Stimulated activated CD8-positive, alpha-beta memory T cell treated with anti-CD3 and anti-CD28 coated beads, Interleukin-7, amount 100 ng/mL, for 24 hours (primary cell): ENCODE data around the gene TAS2R3.
"Not testable (repeated sequence)": the region's sequence is repeated elsewhere in the genome, so short reads cannot be mapped to it uniquely, and the experiment has no call there.

Experiments
- DNase-seq: peaks from one replicate; pipeline ENCODE4 v3.0.0-alpha.2; 2020; ENCODE audit warnings: low read depth

The TAS2R3 gene, protein sequence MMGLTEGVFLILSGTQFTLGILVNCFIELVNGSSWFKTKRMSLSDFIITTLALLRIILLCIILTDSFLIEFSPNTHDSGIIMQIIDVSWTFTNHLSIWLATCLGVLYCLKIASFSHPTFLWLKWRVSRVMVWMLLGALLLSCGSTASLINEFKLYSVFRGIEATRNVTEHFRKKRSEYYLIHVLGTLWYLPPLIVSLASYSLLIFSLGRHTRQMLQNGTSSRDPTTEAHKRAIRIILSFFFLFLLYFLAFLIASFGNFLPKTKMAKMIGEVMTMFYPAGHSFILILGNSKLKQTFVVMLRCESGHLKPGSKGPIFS

DNA sequence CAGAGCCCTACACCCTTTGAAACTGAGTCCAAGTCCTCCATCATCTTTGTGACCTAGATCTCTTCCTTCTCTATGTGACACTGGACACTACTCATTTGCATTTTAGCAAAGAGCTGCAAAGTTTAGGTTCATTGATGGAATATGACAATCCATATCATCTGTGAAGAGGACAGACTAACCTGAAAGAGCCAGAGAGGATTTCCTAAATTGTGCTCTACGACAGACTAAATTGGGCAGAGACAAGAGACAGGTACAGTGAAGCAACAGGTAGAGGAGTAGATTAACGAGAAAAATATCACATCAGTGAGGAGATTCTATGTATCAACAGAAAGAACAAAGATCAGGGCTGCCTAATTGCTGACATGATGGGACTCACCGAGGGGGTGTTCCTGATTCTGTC, at the start of gene TAS2R3:
TAS2R3 (plus strand) TSS at position 301 of the 400 bp plus-strand sequence; CDS start at position 363, 62 bp downstream.
- no peak for DNase-seq

DNA sequence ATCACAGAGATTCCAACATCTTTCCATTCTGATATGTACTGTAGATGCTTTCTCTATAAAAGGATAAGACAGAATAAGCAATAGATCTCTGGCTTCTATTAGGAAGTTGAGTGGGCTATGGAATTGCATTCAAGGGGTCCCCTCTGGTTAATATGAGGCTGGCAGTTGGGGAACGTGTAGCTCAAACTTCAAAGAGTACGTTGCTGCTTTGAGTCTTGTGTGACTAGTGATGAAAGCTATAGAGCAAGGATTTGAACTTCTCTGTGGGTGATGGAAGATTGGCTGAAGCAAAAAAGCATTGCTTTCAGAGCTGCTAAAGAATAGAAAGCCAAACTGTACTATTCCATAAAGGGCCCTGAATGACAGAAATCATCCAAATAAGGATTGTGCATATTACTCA, 49.3 kb upstream of the TAS2R3 start:
- no peak for DNase-seq

DNA sequence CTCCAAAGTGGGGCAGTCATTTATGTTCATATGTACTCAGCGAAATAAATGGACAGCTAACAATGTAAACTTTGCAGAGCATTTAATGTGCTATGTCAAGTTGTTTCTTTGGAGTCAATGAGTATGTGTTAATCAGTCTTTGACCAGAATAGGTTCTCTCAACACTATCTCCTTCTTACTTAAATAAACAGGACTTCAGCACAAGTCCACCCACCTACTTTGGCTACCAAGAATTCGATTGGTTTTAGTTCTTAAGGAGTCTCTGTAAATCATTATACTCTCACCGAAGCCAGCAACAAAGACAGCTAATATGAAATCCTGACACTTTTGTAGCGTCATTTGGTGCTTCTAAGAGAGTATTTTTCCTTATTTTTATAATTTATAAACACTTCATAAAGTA, 48.9 kb upstream of the TAS2R3 start:
- DNase-seq = no peak

DNA sequence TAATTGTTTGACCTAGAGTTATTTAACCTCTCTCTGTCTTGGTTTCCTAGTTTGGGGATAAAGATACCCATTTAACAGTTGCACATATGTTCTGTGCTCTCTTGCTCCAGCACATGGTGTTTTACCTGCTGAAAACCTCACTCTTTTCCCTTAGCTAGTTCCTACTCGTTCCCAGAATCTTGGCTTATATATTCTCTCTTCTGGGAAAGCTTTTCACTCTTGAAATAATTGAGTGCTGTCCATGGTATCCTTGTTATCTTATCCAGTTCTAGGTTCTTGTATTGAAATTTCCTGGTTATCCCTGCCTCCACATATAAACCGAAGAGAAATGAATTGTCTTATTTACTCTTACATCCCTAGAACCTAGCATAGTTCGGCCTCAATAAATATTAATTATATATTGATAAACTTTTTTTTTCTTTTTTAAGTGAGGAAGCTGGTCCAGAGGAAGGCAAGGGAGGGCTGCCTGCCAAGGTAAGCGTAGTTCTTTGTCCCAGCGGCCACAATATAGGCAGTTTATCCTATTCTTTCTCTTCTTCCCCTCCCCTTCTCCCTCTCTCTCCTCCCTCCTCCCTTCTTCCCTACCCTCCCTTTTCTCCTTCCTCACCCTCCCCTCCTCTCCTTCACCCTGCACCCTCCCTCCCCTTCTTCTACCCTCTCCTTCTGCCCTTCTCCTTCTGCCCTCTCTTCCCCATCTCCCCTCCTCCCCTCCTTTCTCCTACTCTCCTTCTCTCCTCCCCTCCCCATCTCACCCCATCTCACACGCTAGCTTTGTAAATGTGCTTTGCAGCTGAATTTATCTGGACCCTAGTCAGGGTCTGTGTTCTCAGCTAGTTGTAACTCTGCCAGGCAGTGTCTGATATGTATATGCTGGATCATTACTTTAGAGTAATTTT, 47.9 kb upstream of the TAS2R3 start:
- no peak for DNase-seq

DNA sequence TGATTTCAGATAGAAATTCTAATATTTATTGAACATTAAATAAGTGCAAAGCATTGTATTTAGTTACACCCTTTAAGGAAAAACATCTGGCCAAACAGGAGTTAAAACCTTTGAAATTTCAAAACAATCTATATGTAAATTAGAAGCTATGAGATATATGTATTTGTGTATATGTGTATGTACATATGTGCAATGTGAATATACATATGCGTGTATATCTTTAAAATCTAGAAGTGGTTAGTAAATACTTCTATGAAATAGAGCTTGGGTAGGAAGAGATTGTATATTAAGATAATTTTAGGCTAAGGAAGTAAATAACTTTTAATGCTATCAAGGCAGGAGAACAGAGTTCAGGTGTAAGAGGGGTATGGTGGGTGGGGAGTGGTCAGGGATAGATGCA, 46.4 kb upstream of the TAS2R3 start:
- DNase-seq = no peak

DNA sequence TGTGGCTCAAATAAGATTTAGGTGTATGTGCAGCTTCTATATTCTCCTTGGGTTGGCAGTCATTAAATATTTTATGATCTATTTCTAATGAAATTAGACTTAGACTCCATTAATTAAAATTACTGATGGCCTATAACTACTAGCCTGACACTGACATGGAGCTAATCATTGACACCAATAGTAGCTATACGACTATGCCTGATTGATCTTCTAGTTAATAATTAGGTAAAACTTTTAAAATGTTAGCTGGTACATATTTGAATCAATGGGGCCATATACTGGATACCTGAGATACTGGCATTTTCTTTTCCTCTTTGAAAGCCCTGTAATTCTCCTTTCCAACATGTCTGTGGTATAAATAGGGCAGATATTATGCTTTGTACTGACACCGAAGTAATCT, 41.4 kb upstream of the TAS2R3 start:
- DNase-seq = no peak

DNA sequence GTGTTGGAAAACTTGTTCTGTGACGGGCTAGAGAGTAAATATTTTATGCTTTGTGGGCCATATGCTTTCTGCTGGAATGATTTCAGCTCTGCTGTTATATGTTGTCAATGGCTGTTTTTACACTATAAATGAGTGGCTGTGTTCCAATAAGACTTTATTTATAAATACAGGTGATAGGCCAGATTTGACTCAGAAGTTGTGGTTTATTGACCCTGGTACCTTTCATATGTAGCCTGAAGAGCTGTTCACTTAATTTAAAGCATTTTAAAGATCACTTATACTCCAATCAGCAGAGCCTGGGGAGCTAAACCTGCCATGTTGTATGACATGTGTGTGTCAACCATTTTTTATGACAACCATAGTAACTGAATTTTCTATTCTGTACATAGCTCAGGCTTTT, 34.9 kb upstream of the TAS2R3 start:
- no peak for DNase-seq

DNA sequence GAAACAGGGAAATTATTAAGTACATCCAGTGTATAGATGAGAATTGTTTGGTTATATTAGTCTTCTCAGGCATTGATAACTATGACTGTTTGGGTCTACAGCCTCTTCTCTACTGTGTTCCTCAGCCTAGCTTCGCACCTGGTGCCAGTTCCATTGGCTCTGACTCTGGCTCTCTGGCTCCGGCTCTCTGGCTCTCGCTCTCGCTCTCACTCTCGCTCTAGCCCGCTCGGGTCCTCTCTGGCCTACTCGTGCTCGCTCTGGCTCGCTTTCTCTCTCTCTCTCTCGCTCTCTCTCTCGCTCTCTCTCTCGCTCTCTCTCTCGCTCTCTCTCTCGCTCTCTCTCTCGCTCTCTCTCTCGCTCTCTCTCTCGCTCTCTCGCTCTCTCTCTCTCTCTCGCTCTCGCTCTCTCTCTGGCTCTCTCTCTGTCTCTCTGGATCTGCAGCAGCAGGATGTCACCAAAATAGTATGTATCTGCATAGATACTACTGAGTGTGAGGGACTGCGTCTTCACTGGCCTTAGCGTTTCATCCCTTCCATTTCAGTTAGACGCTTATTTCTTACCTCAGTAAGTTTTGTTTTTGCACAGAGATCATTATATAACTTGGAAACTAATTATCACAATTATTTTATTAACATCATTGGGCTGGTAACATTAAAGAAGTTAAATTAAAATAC, 32.3 kb upstream of the TAS2R3 start:
- no peak for DNase-seq

DNA sequence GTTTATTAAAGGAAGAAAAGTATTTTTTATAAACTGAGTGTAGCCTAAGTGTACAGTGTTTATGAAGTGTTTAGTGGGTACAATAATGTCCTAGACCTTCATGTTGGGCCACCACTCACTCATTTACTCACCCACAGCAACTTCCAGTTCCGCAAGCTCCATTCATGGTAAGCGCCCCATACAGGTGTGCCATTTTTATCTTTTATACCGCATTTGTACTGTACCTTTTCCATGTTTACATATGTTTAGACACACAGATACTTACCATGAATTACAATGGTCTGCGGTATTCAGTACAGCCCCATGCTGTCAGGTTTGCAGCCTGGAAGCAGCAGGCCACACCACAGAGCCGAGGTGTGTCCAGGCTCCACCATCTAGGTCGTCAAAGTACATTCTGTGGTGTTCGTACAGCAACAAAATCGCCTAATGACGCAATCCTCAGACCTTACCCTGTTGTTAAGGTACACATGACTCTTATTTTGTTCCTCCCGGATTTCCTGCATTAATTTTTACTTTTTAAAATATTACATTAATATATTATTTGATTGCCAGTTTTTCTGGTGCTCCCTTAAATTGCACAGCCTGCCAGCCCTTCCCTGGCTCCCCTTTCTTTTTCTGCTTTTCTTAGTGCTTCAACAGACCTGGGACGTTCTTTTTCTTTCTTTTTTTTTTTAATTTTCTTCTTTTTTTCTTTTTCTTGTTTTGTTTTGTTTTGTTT, 26.6 kb upstream of the TAS2R3 start:
- no peak for DNase-seq

DNA sequence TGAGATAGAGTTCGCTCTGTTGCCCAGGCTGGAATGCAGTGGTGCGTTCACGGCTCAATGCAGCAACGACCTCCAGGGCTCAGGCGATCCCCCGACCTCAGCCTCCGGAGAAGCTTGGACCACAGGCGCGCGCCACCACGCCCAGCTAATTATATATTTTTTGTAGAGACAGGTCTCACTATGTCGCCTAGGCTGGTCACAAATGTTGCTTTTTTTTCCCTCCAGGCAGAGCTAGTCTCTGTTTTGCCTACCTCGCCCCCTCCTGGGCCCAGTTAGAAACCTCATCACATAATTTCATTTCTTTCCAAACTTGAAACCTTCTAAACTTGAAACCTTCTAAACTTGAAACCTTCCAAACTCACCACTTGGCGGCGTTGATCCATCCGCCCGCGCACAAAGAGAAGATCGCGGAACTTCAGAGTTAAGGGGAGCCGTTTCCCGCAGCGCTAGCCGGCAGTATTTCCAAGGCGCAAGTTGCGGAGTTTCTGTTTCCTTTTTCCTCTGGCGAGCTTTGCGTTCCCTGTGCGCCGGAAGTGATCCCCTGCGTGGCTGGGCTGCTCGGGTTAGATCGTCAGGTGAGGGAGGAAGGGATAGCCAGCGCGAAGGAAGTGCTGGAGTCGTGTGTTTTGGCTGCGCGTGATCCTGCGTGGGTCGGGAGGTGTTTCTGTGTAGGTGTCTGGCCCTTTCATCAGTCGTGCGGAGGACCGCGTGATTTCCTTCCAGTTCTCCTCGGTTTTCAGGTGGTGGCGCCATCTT, 25.9 kb upstream of the TAS2R3 start, which contains the start of gene SSBP1:
SSBP1 (plus strand) TSS at position 523 of the 756 bp plus-strand sequence. CDS start 809 bp downstream, outside the sequence.
- peak; percentile 81 for DNase-seq

DNA sequence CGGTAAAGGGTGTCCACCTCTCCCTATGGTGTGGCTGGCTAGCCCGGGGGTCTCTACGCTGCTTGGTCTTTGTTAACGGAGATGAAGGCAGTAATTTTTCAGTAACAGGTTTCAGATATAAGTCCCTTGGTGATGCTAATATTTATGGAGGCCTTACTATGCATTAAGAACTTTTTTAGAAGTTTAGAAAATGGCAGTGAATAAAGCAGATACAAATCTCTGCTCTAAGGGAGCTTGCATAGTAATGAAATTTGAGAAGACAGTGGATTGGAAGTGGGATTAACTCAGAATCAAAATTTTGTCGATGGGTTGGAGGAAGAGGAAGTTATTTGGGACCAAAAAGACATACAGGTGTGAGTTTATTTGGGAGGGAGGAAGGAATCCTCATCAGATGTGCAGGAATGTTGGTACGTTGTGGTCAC, 25.3 kb upstream of the TAS2R3 start:
- no peak for DNase-seq

DNA sequence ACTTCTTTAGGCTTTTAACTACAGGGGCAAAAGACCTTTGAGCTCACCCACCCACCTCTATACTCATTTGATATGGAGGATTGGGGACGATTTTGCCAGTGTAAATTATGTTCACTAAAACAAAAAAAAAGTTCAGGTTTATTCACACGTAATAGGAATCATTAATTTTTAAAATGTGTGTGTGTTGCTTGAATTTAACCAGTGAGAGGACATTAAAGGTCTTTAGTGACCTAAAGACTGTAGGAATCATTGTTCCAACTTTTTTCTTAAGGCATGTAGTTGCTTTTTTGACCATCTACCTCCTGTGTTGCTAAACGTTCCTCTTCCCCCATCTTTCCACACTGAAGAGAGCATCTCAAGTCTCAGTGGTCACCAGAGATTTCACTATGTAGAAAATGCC, 24.6 kb upstream of the TAS2R3 start:
- no peak for DNase-seq

DNA sequence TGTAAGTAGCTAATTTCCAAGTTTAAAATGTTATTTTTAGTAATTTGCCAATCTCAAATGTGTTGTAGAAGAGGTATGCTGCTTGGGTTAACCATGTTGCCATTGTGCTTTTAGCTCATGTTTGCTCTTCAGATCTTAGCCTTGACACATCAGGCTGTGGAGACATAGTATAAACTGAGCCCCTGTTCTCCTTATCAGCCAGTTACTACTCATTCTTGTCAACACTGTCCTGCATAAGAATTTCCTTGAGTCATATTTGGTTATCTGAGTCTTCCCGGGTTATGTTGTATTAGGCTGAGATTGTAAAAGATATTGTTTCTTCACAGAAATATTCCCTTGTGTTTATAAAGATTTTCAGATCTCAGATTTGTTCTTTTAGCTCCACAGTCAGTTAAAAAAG, 21.7 kb upstream of the TAS2R3 start:
- DNase-seq = no peak

DNA sequence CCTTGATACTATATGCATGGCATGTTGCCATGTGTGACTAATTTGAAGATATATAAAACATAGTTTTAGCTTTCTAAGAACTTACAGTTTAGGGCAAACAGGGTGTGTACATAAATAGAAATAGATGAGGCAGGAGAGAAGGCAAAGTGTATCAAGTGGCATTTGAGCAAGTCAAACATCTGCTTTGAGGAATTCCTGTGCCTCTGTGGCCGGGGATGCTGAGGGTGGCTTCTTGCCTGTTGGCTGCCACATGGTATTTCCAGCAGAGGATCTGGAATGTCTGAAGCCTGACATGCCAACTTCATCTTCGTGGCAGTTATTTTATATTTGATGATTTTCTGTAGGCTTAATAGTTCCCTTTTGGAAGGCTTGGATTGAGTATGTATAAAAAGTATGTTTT, 19.8 kb upstream of the TAS2R3 start:
- DNase-seq = no peak

DNA sequence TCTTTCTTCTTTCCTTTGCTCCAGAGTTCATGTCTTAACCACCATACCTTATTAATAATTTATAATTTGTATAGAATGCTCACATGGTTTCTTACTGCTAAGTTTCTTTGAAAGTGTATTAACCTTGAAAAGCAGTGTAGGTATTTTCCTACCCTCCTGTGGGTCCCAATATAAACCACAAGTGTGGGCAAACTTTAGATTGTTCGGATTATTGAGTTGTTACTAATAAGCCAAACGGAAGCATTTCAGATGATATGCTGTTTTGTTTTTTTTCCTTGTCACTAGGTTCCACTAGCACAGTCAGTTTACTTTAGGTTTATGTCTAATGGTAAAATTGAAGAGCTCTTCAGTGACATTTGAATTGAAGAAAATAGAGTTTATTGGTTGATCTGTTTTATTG, 15.5 kb upstream of the TAS2R3 start:
- no peak for DNase-seq

DNA sequence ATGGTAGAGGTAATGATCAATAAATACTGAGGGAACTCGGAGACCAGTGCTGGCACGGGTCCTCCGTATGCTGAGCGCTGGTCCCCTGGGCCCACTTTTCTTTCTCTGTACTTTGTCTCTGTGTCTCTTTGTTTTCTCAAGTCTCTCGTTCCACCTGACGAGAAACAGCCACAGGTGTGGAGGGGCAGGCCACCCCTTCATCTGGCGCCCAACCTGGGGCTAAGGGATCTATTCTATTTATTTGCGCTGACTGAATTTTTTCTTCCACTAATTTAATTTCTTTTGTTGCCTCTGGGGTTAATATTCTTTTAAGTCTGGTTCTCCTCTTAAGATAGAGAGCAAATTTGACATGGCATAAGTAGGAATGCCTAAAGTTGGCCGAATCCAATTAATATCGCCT, 12.0 kb upstream of the TAS2R3 start:
- DNase-seq = not testable (repeated sequence)

DNA sequence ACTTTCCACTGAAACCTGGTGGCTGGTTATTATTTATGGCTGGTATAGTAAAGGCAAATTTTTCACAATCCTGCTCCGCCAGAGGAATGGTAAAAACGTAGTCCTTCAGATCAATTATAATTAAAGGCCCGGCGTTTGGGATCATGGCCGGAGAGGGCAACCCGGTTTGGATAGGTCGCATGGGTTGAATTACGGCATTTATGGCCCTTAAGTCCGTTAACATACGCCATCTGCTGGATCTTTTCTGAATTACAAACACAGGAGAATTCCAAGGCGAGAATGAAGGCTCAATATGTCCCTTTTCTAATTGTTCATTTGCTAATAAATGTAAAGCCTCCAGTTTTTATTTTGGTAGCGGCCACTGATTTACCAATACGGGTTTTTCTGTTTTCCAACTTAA, 11.3 kb upstream of the TAS2R3 start:
- no peak for DNase-seq

DNA sequence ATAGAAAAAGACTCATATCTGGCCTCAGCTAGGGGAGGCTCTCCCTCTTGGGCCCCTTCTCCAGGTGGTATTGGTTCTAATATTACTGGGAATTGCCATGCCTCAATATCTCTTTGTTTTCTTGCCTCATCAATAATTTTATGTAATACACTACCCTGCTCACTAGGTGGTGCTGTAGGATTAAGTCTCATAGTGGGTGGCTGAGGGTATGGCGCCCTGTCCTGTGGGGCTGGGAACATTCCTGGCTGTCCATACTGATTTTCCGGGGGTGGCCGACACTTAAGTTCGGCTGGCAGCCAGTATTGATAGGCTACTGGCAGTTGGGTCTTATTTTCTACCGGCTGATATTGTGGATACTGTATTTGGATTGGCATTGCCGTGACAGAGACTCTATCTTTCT, 9.0 kb upstream of the TAS2R3 start:
- DNase-seq = no peak

DNA sequence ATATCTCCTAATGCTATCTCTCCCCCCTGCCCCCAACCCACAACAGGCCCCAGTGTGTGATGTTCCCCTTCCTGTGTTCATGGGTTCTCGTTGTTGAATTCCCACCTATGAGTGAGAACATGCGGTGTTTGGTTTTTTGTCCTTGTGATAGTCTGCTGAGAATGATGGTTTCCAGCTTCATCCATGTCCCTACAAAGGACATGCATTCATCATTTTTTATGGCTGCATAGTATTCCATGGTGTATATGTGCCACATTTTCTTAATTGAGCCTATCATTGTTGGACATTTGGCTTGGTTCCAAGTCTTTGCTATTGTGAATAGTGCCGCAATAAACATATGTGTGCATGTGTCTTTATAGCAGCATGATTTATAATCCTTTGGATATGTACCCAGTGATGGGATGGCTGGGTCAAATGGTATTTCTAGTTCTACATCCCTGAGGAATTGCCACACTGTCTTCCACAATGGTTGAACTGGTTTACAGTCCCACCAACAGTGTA, 6.2 kb downstream of the TAS2R3 start:
- not testable (repeated sequence) for DNase-seq

DNA sequence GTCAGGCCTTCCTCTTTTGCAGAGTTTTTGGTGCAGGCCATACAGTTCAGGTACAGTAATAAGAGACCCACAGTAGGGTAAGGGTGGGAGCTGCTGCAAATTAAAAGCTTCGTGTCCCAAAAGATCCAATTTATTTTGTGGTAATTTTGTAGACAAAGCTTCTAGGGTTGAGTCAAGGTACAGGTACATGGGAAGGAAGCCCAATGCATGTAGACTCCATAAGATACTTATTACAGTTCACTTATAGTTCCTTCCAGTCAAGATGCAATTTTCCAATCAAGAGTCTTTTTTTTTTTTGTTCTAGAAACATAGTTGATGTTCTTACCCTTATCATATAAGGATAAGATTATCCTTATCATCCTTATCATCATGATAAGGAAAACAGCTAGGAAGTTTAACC, 12.5 kb downstream of the TAS2R3 start, which contains the start of gene TAS2R4:
TAS2R4 (plus strand) TSS at position 301 of the 400 bp plus-strand sequence. CDS start 1,815 bp downstream, outside the sequence.
- no peak for DNase-seq
